B cell (primary cell): ENCODE measurements around the gene CD300H.

Experiments
- CTCF ChIP-seq: fragments of 200-600 bp; IDR thresholded peaks from one replicate; pipeline ENCODE4 v1.8.0; 2022; ENCODE audit warnings: antibody characterized with exemption, mild to moderate bottlenecking
- EZH2 ChIP-seq: IDR thresholded peaks from 2 replicates; pipeline ENCODE4 v1.6.1; 2012; ENCODE audit warnings: borderline replicate concordance, low read depth, mild to moderate bottlenecking, moderate library complexity, low read length; ENCODE audit not compliant: insufficient read depth, poor library complexity, severe bottlenecking

GRCh38 chr17:74599448-74599939, 32.2 kb upstream of the CD300H start:
- TF ChIP-seq CTCF (no peak), EZH2 (no peak)
